ENCODE results near the gene HCRTR1.

Gene HCRTR1

DNA sequence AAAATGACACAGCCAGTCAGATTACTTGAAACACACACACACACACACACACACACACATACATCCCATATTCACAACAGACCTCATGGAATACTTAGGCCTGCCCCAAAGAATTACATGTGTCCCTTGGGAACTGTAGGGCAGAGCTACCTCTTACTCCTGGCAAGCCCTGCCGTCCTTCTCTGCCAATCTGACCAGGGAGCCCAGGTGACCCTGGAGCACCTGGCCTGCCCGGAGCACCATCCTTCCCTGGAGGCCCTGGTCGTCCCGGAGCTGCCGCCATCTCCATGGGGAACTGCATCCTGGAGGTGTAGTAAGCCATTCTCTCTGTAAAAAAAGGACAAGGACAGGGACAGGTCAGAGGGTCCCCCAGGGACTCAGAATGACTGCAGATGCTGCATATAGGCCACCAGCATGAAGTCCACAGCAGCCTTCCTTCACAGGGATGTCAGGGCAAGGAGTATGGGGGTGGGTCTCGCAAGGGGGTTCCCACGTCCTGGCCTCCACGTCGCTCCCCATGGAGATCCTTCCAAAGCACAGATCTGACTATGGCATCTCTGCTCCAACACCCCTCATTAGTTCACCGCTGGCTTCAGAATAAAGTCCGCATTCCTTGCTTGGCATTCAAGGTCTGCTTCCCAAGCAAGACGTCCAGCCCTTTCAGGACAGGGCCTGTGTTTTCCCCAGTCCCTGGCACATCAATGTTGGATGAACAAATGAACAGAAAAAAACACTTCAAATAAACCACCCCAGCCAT, 36.4 kb downstream of the HCRTR1 start:
- in situ Hi-C loops (cut with HindIII; ENCODE audit: low pct_unique_long_range_greater_than_20kb, low sequenced_read_pairs): no loop called here
- no peak for TF ChIP-seq JUND (IDR thresholded peaks at IDR 0.05; ENCODE audit: low read depth)

DNA sequence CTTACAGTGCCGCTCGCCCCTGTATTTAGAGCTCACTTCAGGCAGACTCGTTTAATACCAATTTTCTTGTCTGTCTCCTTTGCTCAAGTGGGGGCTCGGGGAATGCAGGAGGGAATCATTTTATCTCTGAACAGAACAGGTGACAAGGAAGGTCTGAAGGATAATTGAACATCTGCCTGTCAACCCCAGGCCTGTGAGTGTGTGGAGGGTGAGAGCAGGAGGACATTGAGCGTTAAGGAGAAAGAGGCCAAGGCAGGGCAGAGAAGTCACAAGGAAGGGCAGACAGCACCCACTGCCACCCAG, 36.9 kb downstream of the HCRTR1 start:
- in situ Hi-C loops (cut with HindIII; ENCODE audit: low pct_unique_long_range_greater_than_20kb, low sequenced_read_pairs): no loop called here
- DNase-seq (ENCODE audit: low read depth in 1 of 2, low spot score in 1 of 2): no peak
- no peak for TF ChIP-seq JUND (IDR thresholded peaks at IDR 0.05; ENCODE audit: low read depth)

More for the DNA sequence above, 36.4 kb downstream of the HCRTR1 start:
- DNase-seq (ENCODE audit: low read depth in 1 of 2, low spot score in 1 of 2): no peak

DNA sequence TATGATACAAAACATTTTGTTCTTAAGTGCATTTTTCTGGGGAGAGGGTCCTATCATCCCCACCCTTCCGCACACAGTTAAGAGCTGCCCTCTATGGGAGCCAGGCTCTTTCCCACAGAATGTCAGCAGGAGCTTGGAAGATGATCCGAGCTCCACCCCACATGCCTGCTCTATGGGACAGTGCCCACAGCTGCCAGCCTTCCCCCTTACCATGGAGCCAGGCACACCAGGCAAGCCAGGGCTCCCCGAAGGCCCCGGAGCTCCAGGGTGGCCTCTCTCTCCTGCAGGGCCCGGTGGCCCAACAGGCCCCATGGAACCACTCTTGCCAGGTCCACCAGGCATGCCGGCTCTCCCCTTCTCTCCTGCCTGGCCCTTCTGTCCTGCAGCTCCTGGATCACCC, 37.6 kb downstream of the HCRTR1 start:
- in situ Hi-C loops (cut with HindIII; ENCODE audit: low pct_unique_long_range_greater_than_20kb, low sequenced_read_pairs): no loop called here
- no peak for DNase-seq (ENCODE audit: low read depth in 1 of 2, low spot score in 1 of 2)
- no peak for TF ChIP-seq JUND (IDR thresholded peaks at IDR 0.05; ENCODE audit: low read depth)

DNA sequence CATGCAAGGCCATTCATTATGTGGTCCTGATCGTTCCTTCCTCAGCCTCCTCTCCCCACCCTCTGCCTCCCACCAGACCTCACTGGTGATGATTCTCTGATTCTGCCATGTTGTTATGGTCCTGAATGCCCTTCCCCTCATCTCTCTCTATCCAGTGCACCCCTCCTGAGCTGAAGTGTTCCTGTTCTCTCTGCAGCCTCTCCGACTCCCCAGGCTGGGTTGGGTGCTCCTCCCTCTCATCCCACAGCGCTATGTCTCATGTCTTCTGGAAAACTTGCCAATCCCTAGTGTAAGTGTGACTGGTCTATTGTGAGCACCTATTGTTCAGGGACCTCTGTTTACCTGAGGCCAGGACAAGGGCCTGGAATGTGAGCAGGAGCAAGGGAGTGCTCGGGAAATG, 38.3 kb downstream of the HCRTR1 start:
- TF ChIP-seq JUND (IDR thresholded peaks at IDR 0.05; ENCODE audit: low read depth): no peak
- in situ Hi-C loops (cut with HindIII; ENCODE audit: low pct_unique_long_range_greater_than_20kb, low sequenced_read_pairs): no loop called here
- no peak for DNase-seq (ENCODE audit: low read depth in 1 of 2, low spot score in 1 of 2)

DNA sequence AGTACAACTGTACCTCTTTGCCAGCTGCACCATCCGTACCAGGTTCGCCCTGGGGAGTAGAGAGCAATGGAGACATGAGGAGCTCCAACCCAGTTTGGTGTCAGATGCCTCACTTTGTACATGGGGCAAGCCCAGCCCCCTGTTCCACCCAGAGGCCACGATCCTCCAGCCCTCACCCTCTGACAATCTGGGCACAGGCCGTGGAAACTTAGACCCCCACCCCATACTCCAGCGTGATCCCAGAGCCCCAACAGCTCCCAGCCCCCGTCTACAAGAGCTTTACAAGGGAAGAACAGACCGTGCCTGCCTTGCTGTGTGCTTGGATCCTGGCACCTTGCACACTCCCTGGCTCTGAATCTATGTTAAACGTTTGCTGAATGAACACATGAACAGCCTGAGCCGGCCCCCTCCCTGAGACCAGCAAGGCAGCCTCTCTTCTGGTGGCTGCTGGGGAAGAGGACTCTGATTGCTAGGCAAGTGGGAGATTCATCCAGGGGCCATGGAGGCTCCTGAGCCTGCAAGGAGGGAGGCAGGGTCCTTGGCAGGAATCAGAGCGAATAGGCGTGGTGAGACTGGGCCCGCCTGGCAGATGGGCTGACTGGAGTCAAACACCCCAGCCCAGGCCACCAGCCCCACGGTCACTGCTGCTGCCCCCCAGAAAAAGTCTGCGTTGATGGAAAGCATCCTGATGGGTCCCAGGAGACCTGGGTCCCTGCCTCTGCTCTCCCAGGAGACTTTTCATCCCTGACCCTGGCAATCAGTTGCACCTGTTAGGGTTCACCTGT, 39.7 kb downstream of the HCRTR1 start:
- no peak for DNase-seq (ENCODE audit: low read depth in 1 of 2, low spot score in 1 of 2)
- TF ChIP-seq JUND (IDR thresholded peaks at IDR 0.05; ENCODE audit: low read depth): no peak
- in situ Hi-C loops (cut with HindIII; ENCODE audit: low pct_unique_long_range_greater_than_20kb, low sequenced_read_pairs): no loop called here

DNA sequence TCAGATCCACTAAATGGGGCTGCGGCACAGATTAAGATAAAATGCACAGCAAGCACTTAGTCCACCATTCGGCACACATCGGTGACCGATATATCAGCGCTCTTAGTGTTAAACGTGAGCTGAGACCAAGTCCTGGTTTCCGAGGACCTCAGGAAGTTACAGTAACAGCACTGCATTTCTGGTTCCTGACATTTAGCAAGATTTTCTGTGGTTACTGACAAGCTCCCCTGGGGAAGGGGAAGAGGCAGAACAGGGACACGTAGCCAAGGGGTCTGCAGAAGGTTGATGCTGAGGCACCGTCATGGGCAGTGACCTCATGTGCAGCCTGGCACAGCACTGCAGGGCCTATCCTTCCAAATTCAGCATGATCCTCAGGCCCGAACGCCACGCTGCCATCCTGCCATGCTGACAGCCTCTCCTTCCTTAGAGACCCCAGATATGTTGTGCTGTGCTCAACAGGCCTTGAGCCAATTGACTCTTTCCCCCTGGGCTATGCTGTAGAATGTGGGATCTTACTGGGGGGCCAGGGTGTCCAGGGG, 40.6 kb downstream of the HCRTR1 start:
- no peak for DNase-seq (ENCODE audit: low read depth in 1 of 2, low spot score in 1 of 2)
- TF ChIP-seq JUND (IDR thresholded peaks at IDR 0.05; ENCODE audit: low read depth): no peak
- in situ Hi-C loops (cut with HindIII; ENCODE audit: low pct_unique_long_range_greater_than_20kb, low sequenced_read_pairs): no loop called here

DNA sequence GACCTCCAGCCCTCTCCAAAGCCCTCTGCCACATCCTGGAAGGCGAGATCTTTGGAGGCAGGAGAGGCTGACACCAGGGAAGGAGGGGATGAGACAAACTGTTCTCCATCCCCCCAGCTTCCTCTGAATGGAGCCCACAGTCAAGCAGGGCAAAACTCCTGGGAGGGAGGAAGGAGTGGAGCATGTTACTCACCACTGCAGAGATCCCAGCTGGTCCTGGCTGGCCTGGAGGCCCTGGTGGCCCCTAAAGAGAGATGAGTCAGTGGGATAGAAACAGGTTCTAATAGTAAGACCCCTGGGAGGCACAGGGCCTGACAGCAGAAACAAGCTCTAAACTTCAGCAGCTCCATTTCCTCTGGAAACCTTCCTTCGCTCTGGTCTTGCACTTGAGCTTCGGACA, 41.2 kb downstream of the HCRTR1 start:
- no peak for TF ChIP-seq JUND (IDR thresholded peaks at IDR 0.05; ENCODE audit: low read depth)
- in situ Hi-C loops (cut with HindIII; ENCODE audit: low pct_unique_long_range_greater_than_20kb, low sequenced_read_pairs): no loop called here
- DNase-seq (ENCODE audit: low read depth in 1 of 2, low spot score in 1 of 2): no peak

DNA sequence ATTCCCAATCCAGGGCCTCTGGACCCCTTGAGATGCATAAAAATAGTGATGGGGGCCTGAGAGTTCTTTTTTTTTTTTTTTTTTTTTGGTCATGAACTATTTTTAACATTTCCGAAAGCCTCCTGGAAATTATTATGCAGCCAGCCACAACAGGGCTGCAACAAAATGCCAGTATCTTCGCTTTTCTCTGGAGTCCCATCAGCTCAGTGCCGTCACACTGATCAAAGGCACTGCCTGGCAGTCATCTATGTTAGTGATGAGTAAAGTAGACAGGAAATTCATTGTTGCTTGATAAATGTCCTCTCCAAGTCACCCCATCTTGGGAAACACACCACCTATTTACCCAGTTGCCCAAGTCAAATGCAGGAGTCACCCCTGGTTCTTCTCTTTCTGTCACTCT, 42.4 kb downstream of the HCRTR1 start:
- in situ Hi-C loops (cut with HindIII; ENCODE audit: low pct_unique_long_range_greater_than_20kb, low sequenced_read_pairs): no loop called here
- TF ChIP-seq JUND (IDR thresholded peaks at IDR 0.05; ENCODE audit: low read depth): no peak
- no peak for DNase-seq (ENCODE audit: low read depth in 1 of 2, low spot score in 1 of 2)

DNA sequence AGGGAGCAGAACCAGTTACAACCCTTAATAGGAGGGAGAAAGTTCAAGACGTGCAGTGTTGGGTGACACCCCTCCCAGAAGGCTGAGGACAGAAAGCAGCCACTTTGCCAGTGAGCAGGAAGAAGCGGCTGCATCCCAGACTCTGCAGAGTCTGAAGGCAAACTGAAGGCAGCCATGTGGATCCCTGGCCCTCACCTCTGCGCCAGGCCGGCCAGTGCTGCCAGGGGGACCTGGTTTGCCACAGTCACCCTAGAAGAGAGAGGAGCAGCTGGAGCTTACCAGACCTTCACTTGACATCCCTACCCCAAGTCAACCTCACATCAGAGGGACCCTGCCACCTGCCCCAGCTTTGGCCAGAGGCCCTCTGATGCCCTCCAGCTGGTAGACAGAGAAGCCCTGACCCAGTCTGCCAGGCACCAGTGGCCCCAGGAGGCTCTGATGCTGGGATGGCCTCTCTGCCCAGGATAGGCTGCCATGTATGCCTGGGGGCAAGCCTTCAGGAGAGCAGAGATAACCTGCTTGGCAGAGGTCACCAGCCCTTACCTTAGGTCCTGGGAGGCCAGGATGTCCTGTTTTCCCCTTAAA, 43.5 kb downstream of the HCRTR1 start:
- in situ Hi-C loops (cut with HindIII; ENCODE audit: low pct_unique_long_range_greater_than_20kb, low sequenced_read_pairs): no loop called here
- TF ChIP-seq JUND (IDR thresholded peaks at IDR 0.05; ENCODE audit: low read depth): no peak
- DNase-seq (ENCODE audit: low read depth in 1 of 2, low spot score in 1 of 2): no peak

DNA sequence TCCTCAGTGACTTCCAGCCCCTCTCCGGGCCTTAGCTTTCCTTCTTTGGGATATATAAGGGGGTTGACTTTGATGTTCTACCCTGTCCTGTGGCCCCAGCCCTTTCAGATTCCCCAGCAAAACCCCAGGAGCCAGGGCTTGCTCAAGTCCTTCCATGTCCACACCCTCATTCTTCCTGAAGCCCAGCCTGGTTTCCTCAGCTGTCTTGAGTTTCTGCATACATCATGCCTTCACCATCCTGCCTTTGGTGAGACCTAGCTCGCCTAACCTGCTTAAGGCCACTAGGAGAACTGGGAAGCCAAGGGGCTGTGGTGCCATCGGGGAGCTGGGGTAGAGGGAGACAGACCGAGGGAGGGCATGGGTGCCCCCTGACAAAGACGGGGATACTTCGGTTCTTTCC, 44.4 kb downstream of the HCRTR1 start:
- in situ Hi-C loops (cut with HindIII; ENCODE audit: low pct_unique_long_range_greater_than_20kb, low sequenced_read_pairs): no loop called here
- no peak for DNase-seq (ENCODE audit: low read depth in 1 of 2, low spot score in 1 of 2)
- no peak for TF ChIP-seq JUND (IDR thresholded peaks at IDR 0.05; ENCODE audit: low read depth)

DNA sequence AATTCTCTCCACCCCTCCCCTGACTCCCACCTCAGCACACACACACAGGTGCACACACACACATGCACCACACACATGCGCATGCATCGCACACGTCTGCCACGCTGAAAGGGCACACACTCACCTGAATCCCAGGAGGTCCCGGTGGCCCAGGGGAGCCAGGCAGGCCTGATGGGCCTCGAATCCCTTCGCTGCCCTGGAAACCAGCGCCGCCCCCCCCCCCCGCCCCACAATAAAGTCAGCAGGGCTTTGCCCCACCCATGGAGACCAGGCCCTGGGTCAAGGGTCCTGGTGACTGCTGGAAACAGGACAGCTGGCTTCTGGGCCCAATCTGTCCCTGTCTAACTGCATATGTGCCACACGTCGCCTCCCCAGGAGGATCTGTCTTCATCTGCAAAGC, 45.0 kb downstream of the HCRTR1 start:
- in situ Hi-C loops (cut with HindIII; ENCODE audit: low pct_unique_long_range_greater_than_20kb, low sequenced_read_pairs): no loop called here
- DNase-seq (ENCODE audit: low read depth in 1 of 2, low spot score in 1 of 2): no peak
- no peak for TF ChIP-seq JUND (IDR thresholded peaks at IDR 0.05; ENCODE audit: low read depth)

DNA sequence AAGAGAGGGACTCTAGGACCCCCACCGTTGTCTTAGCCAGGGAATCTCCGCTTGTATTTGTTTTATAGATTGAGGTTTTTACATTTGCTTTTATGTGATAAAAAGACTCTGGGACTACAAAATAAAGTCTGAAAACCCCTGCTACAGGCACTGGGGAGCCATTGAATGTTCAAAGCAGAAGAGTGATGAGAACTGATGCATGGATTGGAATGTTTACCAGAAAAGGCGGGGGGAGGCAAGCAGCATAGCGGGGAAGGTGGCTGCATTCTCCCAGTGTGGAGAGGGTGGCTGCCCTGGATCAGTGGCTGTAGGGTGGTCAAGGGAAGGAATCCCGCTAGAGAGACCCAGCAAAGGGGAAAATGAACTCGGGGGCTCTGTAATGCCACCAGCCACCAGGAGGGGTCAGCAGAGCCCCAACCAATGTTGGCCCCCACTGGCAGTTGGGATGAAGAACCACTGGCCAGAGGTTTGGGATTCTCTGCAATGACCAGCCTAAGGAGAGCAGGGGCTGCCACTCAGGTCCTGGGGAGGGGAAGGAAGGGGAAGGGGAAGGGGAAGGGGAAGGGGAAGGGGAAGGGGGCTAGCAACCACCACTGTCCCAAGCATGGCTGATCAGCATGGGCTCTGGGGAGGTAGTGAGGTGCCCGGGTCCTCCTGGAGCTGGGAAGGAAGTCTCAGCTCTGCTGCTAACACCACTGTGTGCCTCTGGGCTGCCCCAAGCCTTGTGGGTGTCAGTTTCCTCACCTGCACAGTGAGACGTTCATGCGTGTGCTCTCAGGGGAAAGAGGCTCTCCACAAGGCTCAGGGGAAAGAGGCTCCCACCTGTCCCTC, 46.3 kb downstream of the HCRTR1 start:
- in situ Hi-C loops (cut with HindIII; ENCODE audit: low pct_unique_long_range_greater_than_20kb, low sequenced_read_pairs): no loop called here
- DNase-seq (ENCODE audit: low read depth in 1 of 2, low spot score in 1 of 2): peak; percentile 42 to 43
- TF ChIP-seq JUND (IDR thresholded peaks at IDR 0.05; ENCODE audit: low read depth): no peak
